Right cardiac atrium (tissue), 5 donors: ENCODE measurements around the gene FRMD4A. TPM values are rescaled to one million over a fixed set of nuclear protein-coding genes. Genes with fewer than 3 reads are reported as not detected.

Experiments used
- ATAC-seq, 2 donors: fragments of 200-7000 bp; cut with Tn5 transposase; one replicate each; pipeline versions ENCODE4 v1.8.0 to v1.9.1; 2020; ENCODE audit warnings: moderate library complexity in 2 of 2, mild to moderate bottlenecking in 1 of 2
- DNase-seq, 3 donors: peaks; one replicate each; pipeline ENCODE4 v3.0.0-alpha.2; 2020
- H3K27ac ChIP-seq: one replicate; pipeline ENCODE4 v1.5.1; 2013; ENCODE audit warnings: mild to moderate bottlenecking, low read length, control low read depth, moderate library complexity
- H3K27me3 ChIP-seq: one replicate; pipeline ENCODE4 v1.6.1; 2013; ENCODE audit not compliant: control insufficient read depth, insufficient read depth
- H3K4me1 ChIP-seq: one replicate; pipeline ENCODE4 v1.6.1; 2013; ENCODE audit warnings: low read length; ENCODE audit not compliant: control insufficient read depth, insufficient read depth
- H3K4me3 ChIP-seq: one replicate; pipeline ENCODE4 v1.5.1; 2013; ENCODE audit warnings: low read length, control low read depth
- H3K9me3 ChIP-seq: one replicate; pipeline ENCODE4 v1.6.1; 2013; ENCODE audit warnings: low read length; ENCODE audit not compliant: control insufficient read depth
- WGBS: extraction: QIAGEN DNeasy Blood & Tissue Kit; methylation state at CpG from one replicate; pipeline ENCODE4 v1.1.7; 2013; 5-methylcytosine and 5-hydroxymethylcytosine counted together
- intact Hi-C, 4 donors: fragments of 100-400 bp; cut with DNase I; formaldehyde crosslinking; loops; one replicate each; pipeline versions ENCODE4 v1.11.0 to v1.14.0; 2022 to 2023
- polyA plus RNA-seq: library from polyadenylated mRNA; stranded (reverse); fragments of 200-250 nt; gene quantifications from one replicate; pipeline ENCODE4 v1.2.3, GENCODE V29; 2013
- total RNA-seq, 4 donors: library from RNA; stranded (reverse); fragmentation: NEBNext Ultra II Directional; extraction: Animal tissue kit (Norgen Biotek cat#: 25700); gene quantifications; one replicate each; pipeline ENCODE4 v1.2.1, GENCODE V29; 2021
- donor health status: healthy with polysubstance abuse.
- donor health status: DM: no; HTN: yes; CAD: no.
- donor health status: DM: no; HTN: no; CAD: no.
- donor health status: DM: no; HTN: yes; CAD: no; lungs with severe emphysema.
- donor health status: DM: yes; HTN: yes; CAD: no.

FRMD4A gene
- total and polyA plus RNA-seq, 5 donors: 14.8 to 30.3 (median 25.1) TPM

DNA sequence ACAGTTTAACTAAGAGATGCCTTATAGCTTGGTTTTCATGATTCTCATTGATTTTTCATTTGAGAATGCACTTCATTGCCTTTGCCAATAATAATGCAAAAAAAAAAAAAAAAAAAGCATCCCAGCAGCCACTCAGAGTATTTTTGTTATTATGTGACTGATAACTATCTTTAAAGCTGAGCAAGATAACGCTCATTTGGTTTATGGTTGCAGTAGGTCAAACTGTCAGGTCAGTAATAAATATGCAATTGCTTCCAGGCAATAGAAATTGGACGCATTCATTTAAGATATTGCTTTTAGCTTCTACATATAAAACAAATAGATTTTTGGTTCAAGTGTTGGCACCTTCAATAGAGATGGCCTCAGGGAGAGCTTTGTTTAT lies 528.8 kb downstream of the FRMD4A start:
- intact Hi-C loops: no loop called here
- no peak overlapping the region for H3K27ac ChIP-seq
- H3K4me1 ChIP-seq: peaks cover 8% of the 10 kb centered on the region
- WGBS: 75% methylated on average over 2 of the region's 2 CpGs
- ATAC-seq: no peak
- H3K27me3 ChIP-seq: no peaks in the 10 kb centered on the region
- no peak for DNase-seq
- no peaks in the 10 kb centered on the region for H3K9me3 ChIP-seq
- no peak overlapping the region for H3K4me3 ChIP-seq

DNA sequence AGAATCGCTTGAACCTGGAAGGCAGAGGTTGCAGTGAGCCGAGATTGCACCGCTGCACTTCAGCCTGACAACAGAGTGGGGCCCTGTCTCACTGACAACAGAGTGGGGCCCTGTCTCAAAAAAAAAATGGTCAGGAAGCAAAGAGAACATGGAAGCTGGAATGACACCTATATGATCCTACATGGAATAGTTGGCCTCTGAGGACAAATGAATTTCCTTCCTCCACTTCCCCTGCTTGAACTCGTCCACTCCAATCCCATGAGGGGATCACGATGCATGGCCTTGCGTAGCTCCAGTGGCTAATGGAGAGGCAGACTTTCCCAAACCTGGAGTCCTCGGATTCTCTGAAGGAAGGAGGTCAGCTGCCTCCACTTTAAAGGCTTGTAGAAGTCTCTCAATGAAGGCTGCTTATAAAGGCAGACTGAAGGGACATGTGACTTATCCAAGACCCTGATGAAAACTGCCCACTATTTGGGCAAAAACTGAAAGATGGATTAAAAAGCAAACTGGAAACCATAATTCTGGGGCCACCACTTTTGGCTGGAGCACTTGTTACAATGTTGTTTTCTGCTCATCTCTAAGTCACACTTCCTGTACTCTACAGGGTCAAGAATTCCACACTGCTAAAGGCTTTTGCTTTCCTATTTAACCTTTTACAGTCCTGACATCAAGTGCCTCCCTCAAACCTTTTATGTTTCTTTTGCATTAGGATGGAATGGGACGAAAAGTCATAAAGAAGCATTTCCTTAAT lies 529.4 kb downstream of the FRMD4A start:
- Histone ChIP-seq H3K4me1 (peaks cover 8% of the 10 kb centered on the region), H3K9me3 (no peaks in the 10 kb centered on the region), H3K27ac (no peak overlapping the region), H3K27me3 (no peaks in the 10 kb centered on the region), H3K4me3 (no peak overlapping the region)
- WGBS: 85% methylated on average over 8 of the region's 8 CpGs
- no peak for ATAC-seq
- intact Hi-C loops: no loop called here
- DNase-seq: no peak

DNA sequence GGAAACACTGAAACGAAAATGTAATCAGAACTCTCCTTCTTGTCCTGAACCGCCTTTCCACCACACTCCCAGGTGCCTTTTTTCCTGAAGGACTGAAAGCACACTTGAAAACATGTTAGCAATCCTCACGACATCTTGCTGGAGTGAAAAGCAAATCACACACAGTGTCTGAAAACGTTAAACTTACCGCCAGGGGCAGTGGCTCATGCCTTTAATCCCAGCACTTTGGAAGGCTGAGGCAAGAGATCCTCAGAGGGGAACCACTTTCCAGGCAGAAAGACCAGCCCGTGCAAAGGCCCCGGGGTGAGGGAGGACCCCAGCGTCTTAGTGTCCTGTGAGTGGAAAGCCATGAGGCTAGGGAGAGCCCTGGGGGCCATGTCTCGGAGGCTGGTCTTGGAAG lies 533.6 kb downstream of the FRMD4A start:
- Histone ChIP-seq H3K9me3 (no peaks in the 10 kb centered on the region), H3K27ac (no peak overlapping the region), H3K4me1 (peaks cover 4% of the 10 kb centered on the region), H3K4me3 (no peak overlapping the region), H3K27me3 (no peaks in the 10 kb centered on the region)
- 95% methylated on average over 9 of the region's 9 CpGs for WGBS
- intact Hi-C loops: loop anchor here in 1 of 4 donors (10.0 kb wide), 1 partner anchor 88 kb away; no protein-coding TSS in a partner anchor
- no peak for ATAC-seq
- peak in 1 of 3 donors; percentile 33 for DNase-seq

GRCh38 chr10:13795653-13796555 lies 534.8 kb downstream of the FRMD4A start:
- no peak overlapping the region for H3K4me3 ChIP-seq
- intact Hi-C loops: loop anchor here in 1 of 4 donors (10.0 kb wide), 1 partner anchor 89 kb away; no protein-coding TSS in a partner anchor
- DNase-seq (no peak), ATAC-seq (no peak)
- H3K27ac ChIP-seq: no peak overlapping the region
- peaks cover 6% of the 10 kb centered on the region for H3K4me1 ChIP-seq
- no peaks in the 10 kb centered on the region for H3K9me3 ChIP-seq
- WGBS: 68% methylated on average over 9 of the region's 9 CpGs
- no peaks in the 10 kb centered on the region for H3K27me3 ChIP-seq

- H3K4me3 ChIP-seq: no peak overlapping the region
- H3K9me3 ChIP-seq: no peaks in the 10 kb centered on the region
- no peak for ATAC-seq
- 83% methylated on average over 6 of the region's 6 CpGs for WGBS
- no peak for DNase-seq
- intact Hi-C loops: loop anchor here in 1 of 4 donors (10.0 kb wide), 1 partner anchor 90 kb away; no protein-coding TSS in a partner anchor
- no peak overlapping the region for H3K27ac ChIP-seq
- H3K27me3 ChIP-seq: no peaks in the 10 kb centered on the region
- peaks cover 6% of the 10 kb centered on the region for H3K4me1 ChIP-seq
Observed at GRCh38 chr10:13794992-13795612, 535.6 kb downstream of the FRMD4A start.

DNA sequence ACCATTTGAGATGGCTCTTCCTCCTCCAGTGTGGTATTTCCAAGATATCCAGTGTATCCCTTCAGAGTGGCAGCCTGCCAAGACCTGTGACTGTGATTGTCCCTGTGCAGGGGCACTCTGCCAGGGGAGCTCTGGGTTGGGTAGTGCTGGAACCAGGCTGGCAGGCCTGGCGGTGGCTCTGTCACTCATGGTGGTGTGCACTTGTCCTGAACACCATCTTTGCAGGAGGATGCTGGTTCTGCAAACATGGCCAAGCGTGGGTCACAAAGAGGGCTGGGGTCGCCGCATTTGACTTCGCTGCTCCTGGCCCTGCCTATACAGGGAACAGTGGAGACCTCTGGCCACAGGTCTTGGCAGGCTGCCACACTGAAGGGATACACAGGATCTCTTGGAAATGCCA lies 538.7 kb downstream of the FRMD4A start:
- DNase-seq: peak; percentile 66 to 91 (median 87)
- WGBS: 71% methylated on average over 5 of the region's 5 CpGs
- Histone ChIP-seq H3K9me3 (no peaks in the 10 kb centered on the region), H3K27me3 (no peaks in the 10 kb centered on the region), H3K27ac (no peak overlapping the region), H3K4me3 (no peak overlapping the region), H3K4me1 (peaks cover 11% of the 10 kb centered on the region)
- peak in 1 of 2 donors; percentile 47 for ATAC-seq
- intact Hi-C loops: loop anchor here in 1 of 4 donors (10.0 kb wide), 1 partner anchor 93 kb away; no protein-coding TSS in a partner anchor

- Histone ChIP-seq H3K27ac (no peak overlapping the region), H3K4me1 (peaks cover 11% of the 10 kb centered on the region), H3K9me3 (no peaks in the 10 kb centered on the region), H3K27me3 (no peaks in the 10 kb centered on the region), H3K4me3 (no peak overlapping the region)
- WGBS: 38% methylated on average over 4 of the region's 4 CpGs
- DNase-seq (no peak), ATAC-seq (no peak)
- intact Hi-C loops: loop anchor here in 1 of 4 donors (10.0 kb wide), 1 partner anchor 93 kb away; no protein-coding TSS in a partner anchor
Observed at GRCh38 chr10:13791483-13791882, 539.2 kb downstream of the FRMD4A start.

GRCh38 chr10:13790196-13790595 lies 540.5 kb downstream of the FRMD4A start:
- no peak for DNase-seq
- no peak overlapping the region for H3K27ac ChIP-seq
- WGBS: 75% methylated on average over 9 of the region's 9 CpGs
- no peak for ATAC-seq
- intact Hi-C loops: loop anchor here in 1 of 4 donors (10.0 kb wide), 1 partner anchor 95 kb away; no protein-coding TSS in a partner anchor
- H3K27me3 ChIP-seq: no peaks in the 10 kb centered on the region
- H3K9me3 ChIP-seq: no peaks in the 10 kb centered on the region
- peaks cover 11% of the 10 kb centered on the region for H3K4me1 ChIP-seq
- H3K4me3 ChIP-seq: no peak overlapping the region

GRCh38 chr10:13789448-13789829 lies 541.3 kb downstream of the FRMD4A start:
- H3K4me3 ChIP-seq: no peak overlapping the region
- DNase-seq: no peak
- 55% methylated on average over 2 of the region's 2 CpGs for WGBS
- H3K27me3 ChIP-seq: no peaks in the 10 kb centered on the region
- peak overlapping the region; percentile 32 for H3K27ac ChIP-seq
- no peak for ATAC-seq
- H3K4me1 ChIP-seq: peaks cover 11% of the 10 kb centered on the region
- H3K9me3 ChIP-seq: no peaks in the 10 kb centered on the region
- intact Hi-C loops: loop anchor here (5.0 kb wide), 4 partner anchors 103 to 688 kb away; no protein-coding TSS in a partner anchor

DNA sequence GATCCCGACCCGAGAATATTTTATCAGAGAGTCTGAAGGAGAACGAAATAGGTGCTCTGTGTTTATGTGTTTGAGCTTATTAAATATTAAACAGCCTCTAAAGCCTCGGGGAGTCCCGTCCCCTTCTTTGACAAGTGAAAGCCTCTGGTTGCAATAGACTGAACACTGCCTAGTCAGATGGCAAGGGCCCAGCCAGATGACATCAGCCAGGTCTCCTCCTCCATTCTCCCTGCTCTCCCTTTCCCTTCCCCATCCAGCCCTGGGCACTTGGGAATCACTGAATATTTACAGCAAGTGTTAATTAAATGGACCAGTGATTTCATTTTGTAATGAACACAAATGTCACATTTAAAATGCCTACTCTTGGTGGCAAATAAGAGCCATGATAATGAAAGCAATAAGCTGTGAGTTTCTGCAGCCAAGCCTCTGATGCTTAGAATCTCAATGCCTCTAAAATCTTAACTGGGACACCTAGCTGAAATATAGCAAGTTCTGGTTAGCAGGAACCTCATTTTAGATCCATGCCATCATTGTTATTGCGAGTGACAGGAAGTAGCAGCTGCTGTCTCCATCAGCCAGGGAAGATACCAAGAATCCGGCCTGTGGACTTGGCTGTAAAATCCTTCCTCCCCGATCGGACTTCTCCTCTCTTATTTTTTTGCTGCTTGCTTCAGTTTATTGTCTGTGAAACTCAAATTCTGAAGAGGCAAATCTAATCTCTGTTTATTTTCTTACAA lies 541.8 kb downstream of the FRMD4A start:
- H3K4me3 ChIP-seq: no peak overlapping the region
- intact Hi-C loops: loop anchor here (5.0 kb wide), 4 partner anchors 103 to 688 kb away; no protein-coding TSS in a partner anchor
- no peaks in the 10 kb centered on the region for H3K9me3 ChIP-seq
- peak; percentile 80 to 92 (median 84) for DNase-seq
- 41% methylated on average over 9 of the region's 9 CpGs for WGBS
- H3K4me1 ChIP-seq: peaks cover 11% of the 10 kb centered on the region
- peak; percentile 70 to 75 for ATAC-seq
- peak overlapping the region; percentile 44 for H3K27ac ChIP-seq
- no peaks in the 10 kb centered on the region for H3K27me3 ChIP-seq
